Subcutaneous adipose tissue (tissue), 4 donors: ENCODE results near the gene APPL2. TPM values are rescaled to one million over a fixed set of nuclear protein-coding genes. Genes with fewer than 3 reads are reported as not detected.

Experiments used
- total RNA-seq, 4 donors: library from RNA; depleted of rRNA; stranded (reverse); fragments of >200 nt; gene quantifications; one replicate each; pipeline ENCODE4 v1.1.0, GENCODE V29; 2016
- TF ChIP-seq, protein P1 (sequence below): fragments of 450-650 bp; IDR thresholded peaks from one replicate; pipeline ENCODE4 v1.5.1; 2016; ENCODE audit warnings: low read depth, mild to moderate bottlenecking, control low read depth, antibody characterized with exemption, moderate library complexity

The APPL2 gene
- total RNA-seq, 4 donors from 2014 or later, result 64.6 to 127 (median 94.1) TPM

DNA sequence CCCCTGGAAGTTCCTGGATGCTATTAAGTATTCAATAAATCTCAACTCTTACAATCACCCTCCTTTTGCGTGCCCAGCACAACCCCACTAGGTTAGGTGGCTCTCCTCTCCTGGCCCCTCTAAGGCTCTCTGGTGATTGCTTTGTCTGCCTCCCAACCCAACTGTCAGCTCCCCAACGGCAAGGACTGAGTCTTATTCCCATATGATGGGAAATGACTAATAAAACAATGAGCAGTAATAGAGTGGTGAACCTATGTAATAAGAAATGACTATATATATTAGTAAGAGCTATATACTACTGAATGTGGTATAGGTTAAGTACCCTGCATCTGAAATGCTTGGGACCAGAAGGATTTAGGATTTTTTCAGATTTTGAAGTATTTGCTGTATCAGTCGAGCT lies 8.1 kb downstream of the APPL2 start:
- TF ChIP-seq, protein P1, sequence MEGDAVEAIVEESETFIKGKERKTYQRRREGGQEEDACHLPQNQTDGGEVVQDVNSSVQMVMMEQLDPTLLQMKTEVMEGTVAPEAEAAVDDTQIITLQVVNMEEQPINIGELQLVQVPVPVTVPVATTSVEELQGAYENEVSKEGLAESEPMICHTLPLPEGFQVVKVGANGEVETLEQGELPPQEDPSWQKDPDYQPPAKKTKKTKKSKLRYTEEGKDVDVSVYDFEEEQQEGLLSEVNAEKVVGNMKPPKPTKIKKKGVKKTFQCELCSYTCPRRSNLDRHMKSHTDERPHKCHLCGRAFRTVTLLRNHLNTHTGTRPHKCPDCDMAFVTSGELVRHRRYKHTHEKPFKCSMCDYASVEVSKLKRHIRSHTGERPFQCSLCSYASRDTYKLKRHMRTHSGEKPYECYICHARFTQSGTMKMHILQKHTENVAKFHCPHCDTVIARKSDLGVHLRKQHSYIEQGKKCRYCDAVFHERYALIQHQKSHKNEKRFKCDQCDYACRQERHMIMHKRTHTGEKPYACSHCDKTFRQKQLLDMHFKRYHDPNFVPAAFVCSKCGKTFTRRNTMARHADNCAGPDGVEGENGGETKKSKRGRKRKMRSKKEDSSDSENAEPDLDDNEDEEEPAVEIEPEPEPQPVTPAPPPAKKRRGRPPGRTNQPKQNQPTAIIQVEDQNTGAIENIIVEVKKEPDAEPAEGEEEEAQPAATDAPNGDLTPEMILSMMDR, result no peak

DNA sequence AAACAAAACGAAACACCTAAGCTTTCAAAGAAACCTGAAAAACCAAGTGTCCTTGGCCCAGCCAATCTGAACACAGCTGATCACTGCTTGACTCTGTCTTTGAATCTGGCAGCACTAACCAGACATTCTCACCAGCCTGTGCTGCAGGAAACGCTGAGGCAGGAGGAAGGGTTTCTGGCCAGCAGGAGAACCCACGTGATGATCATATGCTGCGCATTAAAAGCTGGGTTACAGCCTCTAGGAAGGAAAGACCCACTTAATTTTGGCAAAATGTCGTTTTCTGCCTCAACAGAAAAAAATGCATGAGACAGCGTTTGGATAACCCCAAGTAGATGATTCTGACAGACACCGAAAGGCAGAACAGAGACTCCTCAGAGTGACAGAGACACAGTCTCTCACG lies 9.8 kb downstream of the APPL2 start:
- TF ChIP-seq, protein P1, result no peak

DNA sequence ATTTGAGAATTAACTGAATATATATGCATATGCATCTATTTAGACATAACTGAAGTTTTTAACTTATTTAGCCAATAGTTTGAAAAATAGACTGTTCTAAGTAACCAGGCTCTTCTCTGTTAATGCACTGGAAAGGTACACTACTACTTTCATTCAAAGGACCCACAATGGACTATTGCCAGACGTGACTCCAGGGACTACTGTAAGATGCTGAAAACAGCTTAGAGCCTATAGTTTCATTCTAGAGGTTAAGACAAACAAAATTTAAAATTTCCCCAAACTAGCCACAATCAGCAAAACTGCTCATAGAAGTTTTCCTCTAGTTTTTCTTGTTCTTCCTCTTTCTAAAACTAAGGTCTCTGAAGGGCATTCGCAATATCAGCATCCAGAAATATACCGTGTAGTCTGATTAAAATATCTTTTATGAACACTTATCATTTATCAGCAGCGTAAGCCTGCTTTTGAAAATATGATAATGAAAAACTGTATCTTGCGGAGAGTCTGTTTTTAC lies 10.4 kb downstream of the APPL2 start:
- TF ChIP-seq, protein P1, result no peak

DNA sequence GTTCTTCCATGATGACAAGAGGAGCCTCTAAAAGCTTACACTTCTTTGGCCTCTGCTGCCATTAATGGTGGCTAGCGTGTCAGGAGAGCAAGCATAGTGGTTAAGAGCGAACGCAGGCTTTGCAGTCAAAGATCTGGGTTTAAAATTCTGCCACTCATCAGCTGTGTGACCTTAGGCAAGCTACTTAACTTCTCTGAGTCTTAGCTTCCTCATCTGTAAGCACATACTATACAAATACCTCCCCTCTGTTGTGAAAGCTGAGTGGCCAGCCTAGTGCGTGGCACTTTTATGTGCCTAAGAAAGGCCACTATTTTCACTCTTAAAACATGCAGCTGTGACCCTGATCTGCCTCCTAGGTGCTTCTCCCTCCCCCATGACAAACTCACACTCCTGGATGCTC lies 11.6 kb downstream of the APPL2 start:
- TF ChIP-seq, protein P1, result no peak

DNA sequence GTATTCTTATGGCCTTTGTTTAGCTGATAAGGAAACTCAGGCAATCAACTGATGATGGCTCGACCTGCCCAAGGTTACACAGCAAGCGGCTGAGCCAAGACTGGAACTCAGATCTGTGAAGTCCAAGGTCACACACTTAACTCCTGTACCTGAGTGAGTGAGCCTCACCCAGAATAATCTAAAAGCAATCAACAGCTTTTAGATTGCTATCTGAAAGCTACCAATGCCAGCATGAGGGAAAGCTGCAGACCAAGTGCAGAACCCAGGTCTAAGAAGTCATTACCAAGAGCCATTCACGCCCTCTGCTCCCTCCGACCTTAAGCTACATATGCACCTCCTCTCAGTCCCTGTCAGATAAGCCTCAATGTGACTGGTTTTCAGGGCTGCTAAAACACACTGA lies 12.1 kb downstream of the APPL2 start:
- TF ChIP-seq, protein P1, result no peak

DNA sequence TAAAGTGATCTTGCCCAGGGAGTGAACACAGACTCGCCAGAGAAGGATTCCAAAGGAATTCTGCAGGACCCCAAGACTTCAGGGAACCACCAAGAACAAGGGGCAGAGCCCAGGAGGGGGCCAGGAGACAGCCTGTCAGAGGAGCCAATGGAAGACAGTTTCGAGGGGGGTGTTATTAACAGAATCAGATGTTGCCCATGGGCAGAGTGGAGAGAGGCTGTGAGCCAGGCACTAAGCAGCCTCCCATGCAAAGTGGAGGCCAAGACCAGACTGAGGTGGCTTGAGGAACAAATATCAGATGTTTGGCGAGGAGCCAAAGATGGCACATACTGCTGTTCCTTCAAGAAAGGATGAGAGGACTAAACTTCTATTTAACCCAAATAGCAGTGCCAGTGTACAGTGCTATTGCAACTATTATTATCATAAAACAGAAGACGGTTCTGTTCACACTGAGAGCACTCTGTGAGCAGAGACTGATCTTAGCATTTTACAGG lies 12.6 kb downstream of the APPL2 start:
- TF ChIP-seq, protein P1, result no peak

DNA sequence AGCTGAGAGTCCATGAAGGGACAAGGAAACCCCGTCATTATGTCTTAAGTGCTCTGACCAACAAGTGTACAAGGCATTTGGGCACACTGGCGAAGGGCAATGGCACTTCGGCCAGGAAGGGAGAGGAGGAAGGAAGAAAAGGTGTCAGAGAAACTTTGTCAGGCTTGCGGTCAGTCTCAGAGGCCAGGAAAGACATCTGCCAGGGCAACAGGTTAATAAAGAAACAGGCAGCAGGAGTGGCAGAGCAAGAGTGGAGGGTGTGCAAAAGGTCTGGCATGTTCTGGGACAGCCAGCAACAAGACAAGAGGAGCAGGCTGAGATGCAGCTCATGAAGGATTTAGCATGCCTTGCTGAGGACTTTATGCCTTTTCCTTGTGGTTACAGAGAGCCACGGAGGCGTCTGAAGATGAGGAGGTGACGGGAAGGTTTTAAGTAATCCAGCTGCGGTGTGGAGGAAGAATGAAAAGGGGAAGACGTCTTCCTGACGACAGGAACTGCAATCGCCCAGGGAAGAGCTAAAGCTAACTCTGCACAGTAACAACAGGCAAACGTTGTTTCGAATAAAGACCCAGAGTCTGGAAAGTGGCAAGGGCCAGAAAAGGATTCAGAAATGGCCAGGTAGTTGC lies 13.1 kb downstream of the APPL2 start:
- TF ChIP-seq, protein P1, result no peak
